Type B pancreatic cell (in vitro differentiated cells): ENCODE measurements around the gene MTIF3. TPM values are rescaled to one million over a fixed set of nuclear protein-coding genes. Genes with fewer than 3 reads are reported as not detected.

Experiments used
- DNase-seq: peaks from one replicate; pipeline ENCODE4 v3.0.0; 2021; ENCODE audit warnings: mixed read lengths; ENCODE audit not compliant: unreplicated experiment; ENCODE audit errors: extremely low spot score
- H3K27ac Mint-ChIP-seq: 2 replicates; pipeline ENCODE4 v1.8.0; 2021; ENCODE audit warnings: mild to moderate bottlenecking, mixed read lengths
- H3K27me3 Mint-ChIP-seq: 2 replicates; pipeline ENCODE4 v1.8.0; 2021; ENCODE audit warnings: mixed read lengths
- H3K36me3 Mint-ChIP-seq: 2 replicates; pipeline ENCODE4 v1.8.0; 2021; ENCODE audit warnings: mixed read lengths
- H3K4me1 Mint-ChIP-seq: one replicate; pipeline ENCODE4 v1.8.0; 2021; ENCODE audit warnings: mixed read lengths; ENCODE audit not compliant: unreplicated experiment
- H3K4me3 Mint-ChIP-seq: 2 replicates; pipeline ENCODE4 v1.8.0; 2021; ENCODE audit warnings: mild to moderate bottlenecking, mixed read lengths
- H3K9me3 Mint-ChIP-seq: 2 replicates; pipeline ENCODE4 v1.8.0; 2021; ENCODE audit warnings: mixed read lengths
- CTCF ChIP-seq: fragments of 200-600 bp; sonication (generic); conservative IDR thresholded peaks from 2 replicates; pipeline ENCODE4 v1.5.0; 2021; ENCODE audit warnings: antibody characterized with exemption, mild to moderate bottlenecking
- total RNA-seq: library from RNA; stranded (reverse); gene quantifications from 2 replicates; pipeline ENCODE4 v1.2.1, GENCODE V29; 2021; ENCODE audit warnings: low replicate concordance

MTIF3 gene
- total RNA-seq, 1 donor from 2014 or later, result 39.7 TPM

DNA sequence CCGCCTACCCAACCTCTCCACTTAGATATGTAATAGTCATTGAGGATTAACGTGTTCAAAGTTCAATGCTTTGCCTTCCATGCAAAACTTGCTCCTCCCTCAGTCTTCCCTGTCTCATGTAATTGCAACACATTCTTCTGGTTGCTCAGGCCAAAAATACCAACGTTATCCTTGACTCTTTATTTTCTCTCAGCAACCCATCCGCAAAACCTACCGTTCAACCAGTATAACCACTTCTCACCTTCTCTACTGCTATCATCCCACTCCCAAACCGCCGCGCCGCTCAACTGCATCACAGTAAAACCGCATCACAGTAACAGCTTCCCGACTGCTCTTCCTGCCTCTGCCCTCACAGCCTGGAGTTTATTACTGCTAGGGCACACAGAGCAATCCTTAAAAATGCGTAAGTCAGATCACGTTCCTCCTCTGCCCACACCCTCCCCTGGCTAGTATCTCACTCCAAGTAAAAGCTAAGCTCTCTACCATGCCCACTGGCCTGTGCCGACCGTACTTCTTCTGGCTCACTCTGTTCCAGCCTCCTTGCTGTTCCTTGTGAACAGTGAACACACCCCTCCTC lies 8.2 kb downstream of the MTIF3 start:
- no peaks in the 10 kb centered on the region for H3K27me3 Mint-ChIP-seq
- H3K4me3 Mint-ChIP-seq, result no peak overlapping the region
- H3K9me3 Mint-ChIP-seq, result no peaks in the 10 kb centered on the region
- no peak for TF ChIP-seq CTCF
- peaks cover 23% of the 10 kb centered on the region for H3K36me3 Mint-ChIP-seq
- no peak overlapping the region for H3K27ac Mint-ChIP-seq
- no peak for DNase-seq
- peaks cover 8% of the 10 kb centered on the region for H3K4me1 Mint-ChIP-seq

GRCh38 chr13:27440408-27440807 lies 10.0 kb downstream of the MTIF3 start:
- no peak for TF ChIP-seq CTCF
- no peak for DNase-seq
- no peak overlapping the region for H3K4me3 Mint-ChIP-seq
- peaks cover 28% of the 10 kb centered on the region for H3K36me3 Mint-ChIP-seq
- peaks cover 7% of the 10 kb centered on the region for H3K4me1 Mint-ChIP-seq
- H3K9me3 Mint-ChIP-seq, result no peaks in the 10 kb centered on the region
- H3K27ac Mint-ChIP-seq, result no peak overlapping the region
- no peaks in the 10 kb centered on the region for H3K27me3 Mint-ChIP-seq

DNA sequence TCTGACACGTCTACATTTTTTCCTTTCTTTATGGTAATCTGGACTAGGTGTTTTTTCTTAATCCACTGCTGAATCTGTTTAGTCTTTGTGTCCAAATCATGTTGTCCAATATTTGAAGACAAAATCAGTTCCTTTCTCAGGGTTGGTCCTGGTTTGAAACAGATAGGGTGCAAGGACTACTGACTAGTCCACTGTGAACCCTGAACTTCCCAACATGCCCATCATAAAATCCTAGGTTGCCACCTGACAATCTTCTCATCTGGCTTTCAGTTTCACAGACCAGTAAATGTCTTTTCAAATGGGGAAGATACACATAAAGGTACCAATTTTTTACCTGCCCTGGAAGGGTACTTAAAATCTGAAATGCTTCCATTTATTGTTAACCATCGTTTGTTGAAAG lies 13.2 kb downstream of the MTIF3 start:
- DNase-seq, result no peak
- H3K27me3 Mint-ChIP-seq, result no peaks in the 10 kb centered on the region
- no peaks in the 10 kb centered on the region for H3K9me3 Mint-ChIP-seq
- no peak for TF ChIP-seq CTCF
- H3K4me1 Mint-ChIP-seq, result peaks cover under 1% of the 10 kb centered on the region
- peaks cover 30% of the 10 kb centered on the region for H3K36me3 Mint-ChIP-seq
- H3K4me3 Mint-ChIP-seq, result no peak overlapping the region
- H3K27ac Mint-ChIP-seq, result no peak overlapping the region

- Mint-ChIP-seq H3K36me3 (peaks cover 35% of the 10 kb centered on the region), H3K4me1 (no peaks in the 10 kb centered on the region)
These were observed 17.7 kb downstream of the MTIF3 start for GRCh38 chr13:27432611-27433210.

DNA sequence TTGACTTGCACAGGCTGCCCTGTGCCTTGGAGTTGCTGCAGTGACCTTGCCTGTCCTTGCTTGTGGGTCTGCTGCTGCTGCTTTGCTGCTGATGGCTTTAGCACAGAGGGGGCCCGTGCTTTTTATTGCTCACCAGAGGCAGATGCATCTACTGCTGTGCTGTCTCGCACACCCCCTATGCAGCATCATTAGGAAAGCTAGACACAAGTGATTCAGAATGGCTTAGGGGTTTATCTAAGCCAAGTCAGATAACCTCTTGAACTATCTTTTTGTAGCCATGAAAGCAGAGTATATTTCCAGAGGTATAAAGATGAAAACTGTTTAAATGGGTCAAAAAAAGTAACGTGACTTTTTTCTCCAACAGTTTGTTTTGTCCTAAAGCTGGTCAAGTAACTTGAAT lies 18.2 kb downstream of the MTIF3 start:
- TF ChIP-seq CTCF, result no peak
- H3K27ac Mint-ChIP-seq, result no peak overlapping the region
- H3K36me3 Mint-ChIP-seq, result peaks cover 31% of the 10 kb centered on the region

More at GRCh38 chr13:27432611-27433210, 17.7 kb downstream of the MTIF3 start:
- Mint-ChIP-seq H3K27me3 (no peaks in the 10 kb centered on the region), H3K4me3 (no peak overlapping the region), H3K9me3 (no peaks in the 10 kb centered on the region), H3K27ac (no peak overlapping the region)
- no peak for DNase-seq
- no peak for TF ChIP-seq CTCF

More for the DNA sequence above, 18.2 kb downstream of the MTIF3 start:
- H3K27me3 Mint-ChIP-seq, result no peaks in the 10 kb centered on the region
- no peak overlapping the region for H3K4me3 Mint-ChIP-seq
- DNase-seq, result no peak
- H3K9me3 Mint-ChIP-seq, result no peaks in the 10 kb centered on the region
- peaks cover 1% of the 10 kb centered on the region for H3K4me1 Mint-ChIP-seq
